Pulmonary artery endothelial cell (primary cell): ENCODE results near the gene IL16. TPM values are rescaled to one million over a fixed set of nuclear protein-coding genes. Genes with fewer than 3 reads are reported as not detected.
"Not testable (repeated sequence)": the region's sequence is repeated elsewhere in the genome, so short reads cannot be mapped to it uniquely, and the experiment has no call there.

Source experiments
- DNase-seq: peaks from one replicate; pipeline ENCODE4 v3.0.0-alpha.2; 2011; ENCODE audit warnings: low read depth, low spot score
- total RNA-seq: library from RNA; depleted of rRNA; stranded (reverse); fragments of >200 nt; gene quantifications from 2 replicates; pipeline ENCODE4 v1.2.3, GENCODE V29; 2014

IL16 gene
- total RNA-seq, 1 donor from 2014 or later: 0.20 TPM

GRCh38 chr15:81334768-81335435, 138.2 kb downstream of the IL16 start:
- no peak for DNase-seq

GRCh38 chr15:81335631-81336030, 139.0 kb downstream of the IL16 start:
- no peak for DNase-seq

- DNase-seq: no peak
These were observed 139.9 kb downstream of the IL16 start for GRCh38 chr15:81336568-81336967.

GRCh38 chr15:81337241-81337640, 140.6 kb downstream of the IL16 start:
- no peak for DNase-seq

GRCh38 chr15:81337713-81338157, 141.1 kb downstream of the IL16 start:
- no peak for DNase-seq

- no peak for DNase-seq
These were observed 141.7 kb downstream of the IL16 start for GRCh38 chr15:81338170-81339007.

GRCh38 chr15:81339321-81339720, 142.6 kb downstream of the IL16 start:
- no peak for DNase-seq

GRCh38 chr15:81339851-81340250, 143.2 kb downstream of the IL16 start:
- no peak for DNase-seq

GRCh38 chr15:81341351-81341750, 144.7 kb downstream of the IL16 start:
- no peak for DNase-seq

- DNase-seq: no peak
These were observed 146.7 kb downstream of the IL16 start for GRCh38 chr15:81343371-81343770.

- DNase-seq: no peak
These were observed 149.9 kb downstream of the IL16 start for GRCh38 chr15:81346611-81347010.

- no peak for DNase-seq
These were observed 151.2 kb downstream of the IL16 start for GRCh38 chr15:81347910-81348309.

GRCh38 chr15:81348691-81349090, 152.0 kb downstream of the IL16 start:
- not testable (repeated sequence) for DNase-seq

- DNase-seq: no peak
These were observed 152.6 kb downstream of the IL16 start for GRCh38 chr15:81349271-81349670.

- DNase-seq: no peak
These were observed 155.0 kb downstream of the IL16 start for GRCh38 chr15:81351651-81352050.

GRCh38 chr15:81356252-81356651, 159.6 kb downstream of the IL16 start:
- DNase-seq: no peak

GRCh38 chr15:81357180-81357686, 160.6 kb downstream of the IL16 start:
- no peak for DNase-seq

- DNase-seq: no peak
These were observed 161.6 kb downstream of the IL16 start for GRCh38 chr15:81358248-81358647.

- no peak for DNase-seq
These were observed 163.8 kb downstream of the IL16 start for GRCh38 chr15:81360491-81360890.

GRCh38 chr15:81361891-81362290, 165.2 kb downstream of the IL16 start:
- DNase-seq: no peak

GRCh38 chr15:81362790-81363189, 166.1 kb downstream of the IL16 start:
- DNase-seq: no peak

GRCh38 chr15:81363276-81363675, 166.6 kb downstream of the IL16 start:
- DNase-seq: no peak
